H1 (cell line): Measurements from ENCODE around the gene HPN. TPM values are rescaled to one million over a fixed set of nuclear protein-coding genes. Genes with fewer than 3 reads are reported as not detected.

ENCODE experiments used
- CTCF ChIA-PET: fragments of 300-600 bp; sonication (Branson Sonifier 250); formaldehyde crosslinking; loops from one replicate; lab custom pipeline; 2021; ENCODE audit not compliant: partially characterized antibody; lab: Charles Lee
- POLR2A ChIA-PET: fragments of 300-600 bp; sonication (Branson Sonifier 250); formaldehyde crosslinking; loops from one replicate; lab custom pipeline; 2021; ENCODE audit warnings: inconsistent platforms; ENCODE audit not compliant: partially characterized antibody; lab: Charles Lee
- DNase-seq, 2 experiments: peaks; one replicate each; pipeline versions ENCODE4 v3.0.0 to v3.0.0-alpha.2; 2010 to 2022; ENCODE audit warnings: low spot score in 2 of 2, low read depth in 1 of 2, mixed read lengths in 1 of 2
- FAIRE-seq: peaks from 2 replicates; lab custom pipeline; 2011; peaks lifted over from hg19 to GRCh38; lab: Jason Lieb, UNC
- H2AFZ ChIP-seq: 2 replicates; pipeline ENCODE4 v1.8.1; 2012; ENCODE audit warnings: low read length, inconsistent platforms
- H2AK5ac ChIP-seq: 2 replicates; pipeline ENCODE4 v1.6.1; 2013; ENCODE audit warnings: low read depth, low read length
- H2BK120ac ChIP-seq: replicated peaks from 2 replicates; pipeline ENCODE3; 2013; ENCODE audit warnings: low read depth, low read length, inconsistent platforms
- H2BK12ac ChIP-seq: 2 replicates; pipeline ENCODE4 v1.6.1; 2013; ENCODE audit warnings: low read depth, low read length
- H2BK15ac ChIP-seq: 2 replicates; pipeline ENCODE4 v1.6.1; 2013; ENCODE audit warnings: low read length
- H2BK20ac ChIP-seq: 2 replicates; pipeline ENCODE4 v1.6.1; 2013; ENCODE audit warnings: low read length
- H2BK5ac ChIP-seq: 2 replicates; pipeline ENCODE4 v1.6.1; 2013; ENCODE audit warnings: low read depth, low read length
- H3K14ac ChIP-seq: 2 replicates; pipeline ENCODE4 v1.6.1; 2013; ENCODE audit warnings: inconsistent platforms; ENCODE audit not compliant: insufficient read length
- H3K18ac ChIP-seq: 2 replicates; pipeline ENCODE4 v1.6.1; 2013; ENCODE audit warnings: low read length; ENCODE audit errors: extremely low read depth
- H3K23ac ChIP-seq: 2 replicates; pipeline ENCODE4 v1.6.1; 2013; ENCODE audit warnings: inconsistent platforms; ENCODE audit not compliant: insufficient read length
- H3K23me2 ChIP-seq: 2 replicates; pipeline ENCODE4 v1.6.1; 2013; ENCODE audit warnings: low read depth, low read length
- H3K27ac ChIP-seq: 2 replicates; pipeline ENCODE4 v1.6.1; 2011; ENCODE audit warnings: low read depth, low read length, inconsistent platforms
- H3K27me3 ChIP-seq, 4 experiments: replicated peaks in 1 of 4; 1 replicate in 1 of 4; 2 replicates in 3 of 4; pipeline versions ENCODE4 v1.6.1 to v1.8.1; 2011 to 2013; ENCODE audit warnings: low read length in 3 of 4, mild to moderate bottlenecking in 3 of 4, inconsistent platforms in 2 of 4, mixed read lengths in 2 of 4, moderate library complexity in 1 of 4; ENCODE audit not compliant: control insufficient read depth in 3 of 4, insufficient read depth in 3 of 4; ENCODE audit errors: extremely low read depth in 1 of 4
- H3K36me3 ChIP-seq, 4 experiments: 2 replicates each; pipeline versions ENCODE4 v1.6.1 to v1.8.1; 2011 to 2013; ENCODE audit warnings: mild to moderate bottlenecking in 4 of 4, low read length in 3 of 4, moderate library complexity in 2 of 4, control low read depth in 1 of 4, inconsistent platforms in 1 of 4; ENCODE audit not compliant: insufficient read depth in 4 of 4, control insufficient read depth in 2 of 4
- H3K4ac ChIP-seq: replicated peaks from 2 replicates; pipeline ENCODE3; 2013; ENCODE audit warnings: low read length, low read depth, mixed read lengths, inconsistent platforms; ENCODE audit not compliant: insufficient read length
- H3K4me1 ChIP-seq, 4 experiments: replicated peaks in 1 of 4; 1 replicate in 1 of 4; 2 replicates in 3 of 4; pipeline versions ENCODE4 v1.6.1 to v1.8.1; 2011 to 2013; ENCODE audit warnings: low read length in 3 of 4, inconsistent platforms in 2 of 4, mixed read lengths in 1 of 4; ENCODE audit not compliant: insufficient read depth in 4 of 4, control insufficient read depth in 3 of 4
- H3K4me2 ChIP-seq, 2 experiments: 2 replicates each; pipeline versions ENCODE4 v1.6.1 to v1.8.1; 2011 to 2013; ENCODE audit warnings: low read depth in 2 of 2, low read length in 2 of 2, control low read depth in 1 of 2, inconsistent platforms in 1 of 2, mild to moderate bottlenecking in 1 of 2; ENCODE audit not compliant: insufficient read depth in 1 of 2
- H3K4me3 ChIP-seq, 4 experiments: fragments of 200-600, 300-600 bp in 1 of 4; sonication (generic), shearing (Covaris generic), sonication (Bioruptor Twin) in 1 of 4; 2 replicates each; pipeline versions ENCODE4 v1.5.1 to v1.8.1; 2011 to 2016; ENCODE audit warnings: low read length in 4 of 4, low read depth in 3 of 4, control low read depth in 2 of 4, inconsistent platforms in 2 of 4, mild to moderate bottlenecking in 2 of 4, mixed read lengths in 1 of 4, moderate library complexity in 1 of 4; ENCODE audit not compliant: insufficient read depth in 2 of 4; ENCODE audit errors: extremely low read depth in 1 of 4
- H3K56ac ChIP-seq: replicated peaks from 2 replicates; pipeline ENCODE3; 2013; ENCODE audit warnings: low read depth, mild to moderate bottlenecking, mixed read lengths, low read length, inconsistent platforms; ENCODE audit not compliant: insufficient read length
- H3K79me1 ChIP-seq: 2 replicates; pipeline ENCODE4 v1.6.1; 2013; ENCODE audit warnings: low read depth, low read length, control low read depth
- H3K79me2 ChIP-seq, 2 experiments: 2 replicates each; pipeline versions ENCODE4 v1.6.1 to v1.8.1; 2012 to 2013; ENCODE audit warnings: low read length in 2 of 2, mild to moderate bottlenecking in 2 of 2, inconsistent platforms in 1 of 2; ENCODE audit not compliant: insufficient read depth in 2 of 2, control insufficient read depth in 1 of 2
- H3K9ac ChIP-seq, 4 experiments: replicated peaks in 1 of 4; 1 replicate in 1 of 4; 2 replicates in 3 of 4; pipeline versions ENCODE4 v1.6.1 to v1.8.1; 2011 to 2013; ENCODE audit warnings: low read depth in 3 of 4, low read length in 3 of 4, control low read depth in 2 of 4, mild to moderate bottlenecking in 2 of 4, moderate library complexity in 2 of 4, inconsistent platforms in 1 of 4; ENCODE audit errors: extremely low read depth in 1 of 4
- H3K9me3 ChIP-seq, 2 experiments: 2 replicates each; pipeline versions ENCODE4 v1.6.1 to v1.8.1; 2012 to 2013; ENCODE audit warnings: mild to moderate bottlenecking in 2 of 2, moderate library complexity in 2 of 2, control low read depth in 1 of 2, inconsistent platforms in 1 of 2, low read depth in 1 of 2, low read length in 1 of 2, mixed read lengths in 1 of 2; ENCODE audit not compliant: insufficient read depth in 2 of 2
- H4K20me1 ChIP-seq, 2 experiments: replicated peaks in 1 of 2; 2 replicates each; pipeline versions ENCODE3 to v1.8.1; 2011 to 2013; ENCODE audit warnings: inconsistent platforms in 2 of 2, low read length in 2 of 2, mild to moderate bottlenecking in 1 of 2; ENCODE audit not compliant: insufficient read depth in 2 of 2, control insufficient read depth in 1 of 2
- H4K5ac ChIP-seq: 2 replicates; pipeline ENCODE4 v1.6.1; 2013; ENCODE audit warnings: low read length, low read depth, mixed read lengths, inconsistent platforms; ENCODE audit not compliant: insufficient read length
- H4K8ac ChIP-seq: 2 replicates; pipeline ENCODE4 v1.8.0; 2013; ENCODE audit warnings: mild to moderate bottlenecking, moderate library complexity, low read length, inconsistent platforms; ENCODE audit not compliant: insufficient read depth; ENCODE audit errors: extremely low read depth
- H4K91ac ChIP-seq: replicated peaks from 2 replicates; pipeline ENCODE3; 2013; ENCODE audit warnings: low read length, mixed read lengths, inconsistent platforms; ENCODE audit not compliant: insufficient read length
- ASH2L ChIP-seq: fragments of 200-600, 300-600 bp; sonication (generic); IDR thresholded peaks from one replicate; pipeline ENCODE4 v1.7.1; 2017; ENCODE audit warnings: low read length
- CBX8 ChIP-seq: fragments of 300-800, 300-1000 bp; sonication (generic); IDR thresholded peaks from 2 replicates; pipeline ENCODE4 v1.7.1; 2016; ENCODE audit warnings: low read depth, low read length, borderline replicate concordance
- CEBPB ChIP-seq: IDR thresholded peaks from 2 replicates; pipeline ENCODE4 v1.6.1; 2012; ENCODE audit warnings: low read depth, low read length
- EP300 ChIP-seq, 2 experiments: IDR thresholded peaks; 1 replicate in 1 of 2; 2 replicates in 1 of 2; pipeline ENCODE4 v1.6.1; 2011 to 2012; ENCODE audit warnings: low read depth in 2 of 2, low read length in 2 of 2, mild to moderate bottlenecking in 2 of 2, borderline replicate concordance in 1 of 2, inconsistent platforms in 1 of 2, moderate library complexity in 1 of 2
- GABPA ChIP-seq: IDR thresholded peaks from 2 replicates; pipeline ENCODE4 v1.6.1; 2011; ENCODE audit warnings: mild to moderate bottlenecking, low read length, moderate library complexity, borderline replicate concordance; ENCODE audit not compliant: insufficient read depth
- NRF1 ChIP-seq: IDR thresholded peaks from 2 replicates; pipeline ENCODE4 v1.6.1; 2011; ENCODE audit warnings: mild to moderate bottlenecking, low read depth, low read length, improper control_type of control experiment
- RAD21 ChIP-seq, 2 experiments: IDR thresholded peaks in 1 of 2; conservative IDR thresholded peaks in 1 of 2; 2 replicates each; pipeline ENCODE4 v1.6.1; 2011; ENCODE audit warnings: low read depth in 2 of 2, low read length in 2 of 2, improper control_type of control experiment in 1 of 2, inconsistent platforms in 1 of 2, mild to moderate bottlenecking in 1 of 2, moderate library complexity in 1 of 2
- TAF7 ChIP-seq: optimal IDR thresholded peaks from 2 replicates; pipeline ENCODE3; 2011; ENCODE audit warnings: low read depth, mild to moderate bottlenecking, inconsistent platforms, low read length, moderate library complexity, borderline replicate concordance
- WGBS, 2 experiments: shearing (Covaris generic) in 1 of 2; methylation state at CpG; one replicate each; pipeline versions ENCODE4 v1.1.6 to v1.1.7; 2013 to 2015; ENCODE audit warnings: low lambda C conversion rate in 2 of 2, mixed read lengths in 2 of 2, inconsistent platforms in 1 of 2, low coverage in 1 of 2, missing lambda C conversion rate in 1 of 2; ENCODE audit not compliant: insufficient replicate concordance in 2 of 2, insufficient coverage in 1 of 2, insufficient read length in 1 of 2; ENCODE audit errors: extremely low coverage in 1 of 2, missing lambda C conversion rate in 1 of 2; 5-methylcytosine and 5-hydroxymethylcytosine counted together
- polyA plus RNA-seq, 7 experiments: library from polyadenylated mRNA; depleted of rRNA in 3 of 7; stranded (reverse) in 5 of 7; unstranded in 2 of 7; fragments of >200 nt in 5 of 7; fragments of 200-250 nt in 2 of 7; gene quantifications; 1 replicate in 5 of 7; 2 replicates in 1 of 7; 4 replicates in 1 of 7; pipeline versions ENCODE4 v1.2.1 to v1.2.3, GENCODE V29; 2011 to 2013; ENCODE audit warnings: missing spikeins in 2 of 7, mixed read lengths in 2 of 7
- total RNA-seq: library from RNA; stranded (reverse); fragmentation: NEBNext Ultra II Directional; extraction: Animal tissue kit (Norgen Biotek cat#: 25700); gene quantifications from 2 replicates; pipeline ENCODE4 v1.2.1, GENCODE V29; 2021
- TF ChIP-seq, protein P1 (sequence below): IDR thresholded peaks from 2 replicates; pipeline ENCODE4 v1.6.1; 2011; ENCODE audit warnings: low read depth, mild to moderate bottlenecking, low read length; ENCODE audit not compliant: insufficient read depth

Gene HPN
- total and polyA plus RNA-seq, 2 of the 8 experiments (the other 6 are each of a cell fraction or from before 2014, with no cell fraction given), result 14.7 to 33.7 TPM

DNA sequence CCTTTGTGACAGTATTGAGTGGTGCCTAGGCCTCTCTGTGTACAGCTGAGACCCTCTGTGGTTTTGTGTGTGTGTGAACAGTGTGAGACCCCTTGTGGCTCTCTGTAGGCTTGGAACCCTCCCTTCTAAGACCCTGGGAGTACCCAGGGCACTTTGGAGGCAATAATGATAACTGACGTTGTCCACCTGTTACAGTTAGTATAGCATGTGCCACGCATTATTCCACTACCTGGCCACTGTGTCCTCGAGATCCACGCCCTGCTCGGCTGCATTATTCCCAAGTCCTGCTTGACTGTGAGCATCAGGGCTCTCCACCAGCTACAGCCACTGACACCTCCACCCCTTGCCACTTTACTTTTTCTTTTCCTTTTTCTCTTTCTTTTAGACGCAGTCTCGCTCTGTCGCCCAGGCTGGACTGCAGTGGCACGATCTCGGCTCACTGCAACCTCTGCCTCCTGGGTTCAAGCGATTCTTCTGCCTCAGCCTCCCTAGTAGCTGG, 39.4 kb upstream of the HPN start:
- H3K79me2 ChIP-seq, result peaks cover 31 to 65% of the 10 kb centered on the region in 2 experiments

More for the DNA sequence above, 39.4 kb upstream of the HPN start:
- Histone ChIP-seq H3K9me3 (no peaks in the 10 kb centered on the region), H2BK5ac (no peak overlapping the region), H2AFZ (no peak overlapping the region), H2BK120ac (no peak overlapping the region), H4K5ac (no peak overlapping the region), H3K4me2 (peak overlapping the region; percentile 56 to 99), H3K23ac (no peak overlapping the region), H2BK12ac (no peak overlapping the region), H3K18ac (no peak overlapping the region), H3K23me2 (peaks cover 18% of the 10 kb centered on the region), H2BK15ac (no peak overlapping the region), H2BK20ac (no peak overlapping the region), H3K4ac (no peak overlapping the region), H2AK5ac (no peak overlapping the region), H4K20me1 (peaks cover 27 to 41% of the 10 kb centered on the region in 2 experiments), H3K56ac (no peak overlapping the region), H3K4me3 (peak overlapping the region; percentile 73 to 92 (median 84); a peak in 4 of 8 replicates), H3K27me3 (no peaks in the 10 kb centered on the region), H3K79me1 (peaks cover 19% of the 10 kb centered on the region), H3K4me1 (peaks cover 8 to 28% (median 20%) of the 10 kb centered on the region in 4 experiments), H4K91ac (no peak overlapping the region), H3K36me3 (peaks cover 9 to 16% (median 12%) of the 10 kb centered on the region in 4 experiments; a peak in 7 of 8 replicates), H3K27ac (no peak overlapping the region), H3K14ac (no peak overlapping the region), H4K8ac (no peak overlapping the region), H3K9ac (no peak overlapping the region)
- no peak for FAIRE-seq
- no peak for TF ChIP-seq GABPA
- no peak for TF ChIP-seq CBX8
- TF ChIP-seq EP300 (IDR thresholded peaks at IDR 0.05; ENCODE audit: borderline replicate concordance in 1 of 2, low read depth in 2 of 2, low read length in 2 of 2), result no peak
- no peak for TF ChIP-seq RAD21 (IDR thresholded peaks at IDR 0.05 in 1 of 2, conservative IDR thresholded peaks at IDR 0.05 in 1 of 2; ENCODE audit: low read depth in 2 of 2, low read length in 2 of 2)
- TF ChIP-seq ASH2L, result no peak
- TF ChIP-seq TAF7, result no peak
- no peak for TF ChIP-seq NRF1
- TF ChIP-seq, protein P1, sequence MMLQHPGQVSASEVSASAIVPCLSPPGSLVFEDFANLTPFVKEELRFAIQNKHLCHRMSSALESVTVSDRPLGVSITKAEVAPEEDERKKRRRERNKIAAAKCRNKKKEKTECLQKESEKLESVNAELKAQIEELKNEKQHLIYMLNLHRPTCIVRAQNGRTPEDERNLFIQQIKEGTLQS, result no peak
- TF ChIP-seq CEBPB, result no peak
- ChIA-PET CTCF (interaction anchor here (0.7 to 3.5 kb wide), 8 partner anchors 9 to 1126 kb away, joined by 3 to 18 read pairs (median 4); no protein-coding TSS in a partner anchor), POLR2A (interaction anchor here (0.6 to 22.5 kb wide), 10 partner anchors 16 to 668 kb away, joined by 3 to 366 read pairs (median 4); partner anchors contain the start of genes HPN and SCN1B)
- DNase-seq, result no peak
- WGBS, 2 experiments, result 89% methylated on average over 11 of the region's 11 CpGs; no CpG with 5 or more reads in 1 of the 2 experiments
